ENCODE results near the gene BSDC1. TPM values are rescaled to one million over a fixed set of nuclear protein-coding genes. Genes with fewer than 3 reads are reported as not detected.

The BSDC1 gene
- total RNA-seq, 2 donors from 2014 or later: 47.1 to 49.7 TPM

GRCh38 chr1:32426489-32427255 lies 32.4 kb upstream of the BSDC1 start:
- Histone ChIP-seq H3K27ac (no peak overlapping the region), H3K9me3 (no peaks in the 10 kb centered on the region), H3K27me3 (no peaks in the 10 kb centered on the region), H3K36me3 (no peaks in the 10 kb centered on the region), H3K4me3 (peak overlapping the region; percentile 22 to 45), H3K4me1 (peaks cover 0 to 9% of the 10 kb centered on the region in 2 donors)
- TF ChIP-seq CTCF (IDR thresholded peaks at IDR 0.05): no peak
- DNase-seq (ENCODE audit: low spot score): no peak

- H3K4me3 ChIP-seq: no peak overlapping the region
- peaks cover 0 to 6% of the 10 kb centered on the region in 2 donors for H3K4me1 ChIP-seq
- H3K9me3 ChIP-seq: peaks cover 0 to 16% of the 10 kb centered on the region in 2 donors
- no peaks in the 10 kb centered on the region for H3K36me3 ChIP-seq
- no peaks in the 10 kb centered on the region for H3K27me3 ChIP-seq
- no peak overlapping the region for H3K27ac ChIP-seq
- DNase-seq (ENCODE audit: low spot score): no peak
- no peak for TF ChIP-seq CTCF (IDR thresholded peaks at IDR 0.05)
Observed at GRCh38 chr1:32421775-32422174, 27.5 kb upstream of the BSDC1 start.

- no peaks in the 10 kb centered on the region for H3K27me3 ChIP-seq
- no peak overlapping the region for H3K4me3 ChIP-seq
- peaks cover 0 to 23% of the 10 kb centered on the region in 2 donors for H3K9me3 ChIP-seq
- no peak overlapping the region for H3K27ac ChIP-seq
- no peaks in the 10 kb centered on the region for H3K36me3 ChIP-seq
- no peak for DNase-seq (ENCODE audit: low spot score)
- H3K4me1 ChIP-seq: no peaks in the 10 kb centered on the region
- TF ChIP-seq CTCF (IDR thresholded peaks at IDR 0.05): no peak
Observed at GRCh38 chr1:32414186-32414886, 20.1 kb upstream of the BSDC1 start.

- no peak overlapping the region for H3K4me3 ChIP-seq
- H3K27me3 ChIP-seq: no peaks in the 10 kb centered on the region
- H3K4me1 ChIP-seq: no peaks in the 10 kb centered on the region
- H3K9me3 ChIP-seq: peaks cover 0 to 16% of the 10 kb centered on the region in 2 donors
- no peak overlapping the region for H3K27ac ChIP-seq
- no peaks in the 10 kb centered on the region for H3K36me3 ChIP-seq
- peak; percentile 40 to 75 for TF ChIP-seq CTCF (IDR thresholded peaks at IDR 0.05)
- DNase-seq (ENCODE audit: low spot score): peak; percentile 61
Observed at GRCh38 chr1:32413507-32414185, 19.4 kb upstream of the BSDC1 start.

GRCh38 chr1:32411261-32411660 lies 17.0 kb upstream of the BSDC1 start:
- DNase-seq (ENCODE audit: low spot score): no peak
- H3K27ac ChIP-seq: no peak overlapping the region
- no peaks in the 10 kb centered on the region for H3K4me1 ChIP-seq
- no peaks in the 10 kb centered on the region for H3K36me3 ChIP-seq
- H3K4me3 ChIP-seq: no peak overlapping the region
- no peak for TF ChIP-seq CTCF (IDR thresholded peaks at IDR 0.05)
- peaks cover 0 to 7% of the 10 kb centered on the region in 2 donors for H3K9me3 ChIP-seq
- no peaks in the 10 kb centered on the region for H3K27me3 ChIP-seq

Data from right atrium auricular region (tissue), 2 donors.